Right ventricle myocardium superior (tissue), 1 donor: Measurements from ENCODE around the gene EXOC6B. TPM values are rescaled to one million over a fixed set of nuclear protein-coding genes. Genes with fewer than 3 reads are reported as not detected.

ENCODE experiments used
- ATAC-seq: fragments of 200-7000 bp; cut with Tn5 transposase; one replicate; pipeline ENCODE4 v1.9.1; 2020; ENCODE audit warnings: mild to moderate bottlenecking; ENCODE audit not compliant: poor library complexity
- DNase-seq: peaks from one replicate; pipeline ENCODE4 v3.0.0-alpha.2; 2020
- intact Hi-C: fragments of 100-400 bp; cut with DNase I; formaldehyde crosslinking; loops from one replicate; pipeline ENCODE4 v1.11.2; 2022
- total RNA-seq: library from RNA; stranded (reverse); fragmentation: NEBNext Ultra II Directional; extraction: Animal tissue kit (Norgen Biotek cat#: 25700); gene quantifications from one replicate; pipeline ENCODE4 v1.2.1, GENCODE V29; 2021
- donor health status: DM: no; HTN: yes; CAD: no; lungs with severe emphysema.

The EXOC6B gene
- total RNA-seq, 1 donor from 2014 or later: 96.9 TPM

DNA sequence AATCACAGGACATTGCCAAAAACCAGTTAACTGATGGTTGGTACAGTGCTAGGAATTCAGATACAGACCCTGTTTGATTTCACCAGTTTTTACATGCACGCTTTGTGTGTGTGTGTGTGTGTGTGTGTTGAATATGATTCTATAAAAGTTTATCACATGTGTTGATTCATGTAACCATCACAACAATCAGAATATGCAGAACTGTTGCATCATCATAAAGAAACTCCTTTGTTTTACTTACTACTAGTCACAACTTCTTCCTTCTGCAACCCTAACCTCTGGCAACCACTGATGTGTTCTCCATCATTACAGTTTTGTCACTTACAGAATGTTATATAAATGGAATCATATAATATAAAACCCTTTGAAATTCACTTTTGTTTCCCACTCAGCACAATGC is 533.4 kb downstream of the EXOC6B start:
- intact Hi-C loops: no loop called here
- ATAC-seq (no peak), DNase-seq (no peak)

GRCh38 chr2:72291059-72291458 is 534.8 kb downstream of the EXOC6B start:
- no peak for ATAC-seq
- DNase-seq: no peak
- intact Hi-C loops: no loop called here

- ATAC-seq (no peak), DNase-seq (no peak)
- intact Hi-C loops: no loop called here
Measured at GRCh38 chr2:72289736-72290135, 536.1 kb downstream of the EXOC6B start.

GRCh38 chr2:72289283-72289682 is 536.5 kb downstream of the EXOC6B start:
- no peak for ATAC-seq

GRCh38 chr2:72278046-72278445 is 547.8 kb downstream of the EXOC6B start:
- no peak for DNase-seq
- ATAC-seq: no peak
- intact Hi-C loops: loop anchor here (10.0 kb wide), 1 partner anchor 577 kb away; no protein-coding TSS in a partner anchor

More at GRCh38 chr2:72289283-72289682, 536.5 kb downstream of the EXOC6B start:
- intact Hi-C loops: no loop called here
- DNase-seq: no peak

DNA sequence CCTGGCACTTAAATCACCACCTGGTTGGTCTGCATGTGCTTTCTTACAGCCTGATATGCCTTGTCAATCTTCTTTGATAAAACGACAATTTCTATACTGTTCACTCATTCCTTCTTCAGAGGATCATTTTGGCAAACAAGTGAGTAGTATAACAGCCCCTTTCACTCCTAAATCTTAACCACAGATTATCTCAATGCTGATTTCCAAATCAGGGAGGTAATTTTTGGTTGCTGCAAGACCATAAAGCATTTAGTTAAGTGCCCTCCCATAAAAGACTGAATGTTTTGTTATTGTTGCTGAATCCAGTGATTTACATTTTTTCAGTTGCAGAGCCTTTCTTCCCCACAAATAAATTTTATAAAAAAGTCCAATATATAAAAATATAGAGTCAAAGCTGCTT is 549.0 kb downstream of the EXOC6B start:
- ATAC-seq (no peak), DNase-seq (no peak)
- intact Hi-C loops: loop anchor here (10.0 kb wide), 1 partner anchor 578 kb away; no protein-coding TSS in a partner anchor

GRCh38 chr2:72276356-72276755 is 549.5 kb downstream of the EXOC6B start:
- ATAC-seq (no peak), DNase-seq (no peak)
- intact Hi-C loops: loop anchor here (10.0 kb wide), 1 partner anchor 578 kb away; no protein-coding TSS in a partner anchor

DNA sequence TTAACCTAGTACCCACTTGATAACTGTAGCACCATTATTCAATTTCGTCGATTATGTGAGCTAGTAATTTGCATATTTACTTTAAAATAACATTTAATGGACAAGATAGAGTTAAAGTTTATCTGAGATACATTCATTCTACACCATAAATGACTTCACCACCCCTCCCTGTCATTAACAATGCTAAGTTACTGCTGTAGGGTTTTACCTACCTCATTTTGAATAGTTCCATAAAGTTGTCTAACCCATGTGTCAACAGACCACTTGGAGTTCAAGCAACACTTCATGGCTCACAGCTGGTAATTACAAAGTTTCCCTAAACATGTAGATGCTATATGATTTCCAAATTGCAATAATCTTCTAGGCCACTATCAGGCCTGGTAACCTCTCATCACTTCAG is 550.7 kb downstream of the EXOC6B start:
- no peak for ATAC-seq
- intact Hi-C loops: loop anchor here (10.0 kb wide), 1 partner anchor 580 kb away; no protein-coding TSS in a partner anchor
- no peak for DNase-seq

DNA sequence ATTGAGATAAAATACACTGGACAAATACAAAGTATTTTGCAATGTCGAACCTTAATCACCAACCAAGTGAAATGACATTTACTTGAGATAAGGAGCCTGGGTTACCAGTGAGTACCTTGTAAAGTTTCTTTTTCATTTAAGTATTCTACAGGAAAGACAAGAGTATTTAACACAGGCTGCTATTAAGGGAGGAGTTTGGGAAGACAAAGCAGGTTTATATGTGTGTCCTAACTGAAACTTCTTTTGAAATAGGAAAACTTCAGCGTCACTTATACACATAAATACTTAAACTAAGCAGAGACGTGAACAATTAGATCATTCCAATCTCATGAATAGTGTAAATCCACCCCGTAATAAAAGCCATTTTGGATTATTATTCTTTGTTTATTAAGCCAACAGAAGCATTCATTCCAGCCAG is 551.4 kb downstream of the EXOC6B start:
- ATAC-seq: no peak
- DNase-seq: no peak
- intact Hi-C loops: loop anchor here (10.0 kb wide), 1 partner anchor 580 kb away; no protein-coding TSS in a partner anchor

DNA sequence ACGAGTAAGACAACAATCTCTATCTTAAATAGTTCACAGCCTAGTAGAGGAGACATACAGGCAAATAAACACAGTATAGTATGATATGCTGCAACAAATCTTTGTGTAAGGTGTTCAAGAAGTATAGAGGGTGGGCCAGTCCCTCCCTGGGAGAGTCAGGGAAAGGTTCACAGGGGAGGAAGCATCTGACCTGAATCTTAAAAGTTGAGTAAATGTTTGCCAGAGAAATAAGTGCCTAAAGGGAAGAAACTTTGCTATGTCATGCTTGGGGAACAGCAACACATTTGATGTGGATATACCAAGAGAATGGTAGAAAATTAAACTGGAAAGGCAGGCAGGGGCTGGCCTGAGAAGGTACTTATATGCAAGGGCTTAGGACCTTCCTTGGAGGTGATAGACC is 552.4 kb downstream of the EXOC6B start:
- ATAC-seq (no peak), DNase-seq (no peak)
- intact Hi-C loops: loop anchor here (10.0 kb wide), 1 partner anchor 581 kb away; no protein-coding TSS in a partner anchor

DNA sequence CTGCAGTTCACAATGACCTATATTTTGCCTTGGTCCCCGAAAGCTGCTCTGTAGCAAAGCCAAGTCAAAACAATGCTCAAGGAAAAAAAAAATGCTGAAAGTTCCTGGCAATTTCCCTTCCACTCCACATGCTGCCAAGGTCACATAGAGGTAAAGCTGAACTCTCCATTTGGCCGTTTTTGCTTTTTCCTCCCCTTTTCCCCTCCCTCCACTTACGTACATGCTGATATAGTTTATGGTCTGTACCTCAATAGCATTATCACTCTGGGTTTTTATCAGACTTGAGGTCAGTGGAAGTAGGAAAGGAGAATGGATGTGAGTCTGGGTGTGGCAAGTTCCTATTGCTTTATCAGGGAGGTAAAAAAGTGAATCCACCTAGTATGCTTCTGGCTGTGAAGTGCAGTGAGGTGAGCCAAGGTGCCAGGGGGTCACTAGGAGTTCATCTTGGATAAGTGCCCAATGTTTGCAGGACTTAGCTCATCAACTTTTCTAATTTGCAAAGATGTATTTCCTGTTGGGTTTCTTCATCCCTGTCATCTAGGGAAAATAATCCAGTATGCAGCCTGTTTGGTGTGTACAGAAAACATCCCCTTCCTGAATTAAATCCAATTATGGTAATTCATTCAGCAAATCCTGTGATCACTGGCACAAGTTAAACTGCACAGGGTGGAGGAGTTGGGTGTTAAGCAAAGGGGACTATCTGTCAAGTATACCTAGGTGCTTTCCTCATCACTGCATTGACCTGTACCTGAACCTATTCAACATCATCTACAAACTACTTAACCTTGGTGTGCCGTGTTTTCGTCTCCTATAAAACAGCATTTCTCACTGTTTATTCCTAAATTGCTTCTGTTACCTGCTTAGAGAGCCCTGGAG is 553.8 kb downstream of the EXOC6B start:
- intact Hi-C loops: loop anchor here (10.0 kb wide), 1 partner anchor 583 kb away; no protein-coding TSS in a partner anchor

GRCh38 chr2:72271276-72271614 is 554.6 kb downstream of the EXOC6B start:
- no peak for ATAC-seq
- intact Hi-C loops: loop anchor here (10.0 kb wide), 1 partner anchor 584 kb away; no protein-coding TSS in a partner anchor

More for the DNA sequence above, 553.8 kb downstream of the EXOC6B start:
- DNase-seq (no peak), ATAC-seq (peak; percentile 37)

GRCh38 chr2:72270556-72271275 is 555.1 kb downstream of the EXOC6B start:
- intact Hi-C loops: loop anchor here (10.0 kb wide), 1 partner anchor 584 kb away; no protein-coding TSS in a partner anchor
- DNase-seq (no peak), ATAC-seq (no peak)

More at GRCh38 chr2:72271276-72271614, 554.6 kb downstream of the EXOC6B start:
- no peak for DNase-seq

- ATAC-seq (peak; percentile 60), DNase-seq (peak; percentile 38)
- intact Hi-C loops: no loop called here
Measured at GRCh38 chr2:72263776-72264060, 562.1 kb downstream of the EXOC6B start.

DNA sequence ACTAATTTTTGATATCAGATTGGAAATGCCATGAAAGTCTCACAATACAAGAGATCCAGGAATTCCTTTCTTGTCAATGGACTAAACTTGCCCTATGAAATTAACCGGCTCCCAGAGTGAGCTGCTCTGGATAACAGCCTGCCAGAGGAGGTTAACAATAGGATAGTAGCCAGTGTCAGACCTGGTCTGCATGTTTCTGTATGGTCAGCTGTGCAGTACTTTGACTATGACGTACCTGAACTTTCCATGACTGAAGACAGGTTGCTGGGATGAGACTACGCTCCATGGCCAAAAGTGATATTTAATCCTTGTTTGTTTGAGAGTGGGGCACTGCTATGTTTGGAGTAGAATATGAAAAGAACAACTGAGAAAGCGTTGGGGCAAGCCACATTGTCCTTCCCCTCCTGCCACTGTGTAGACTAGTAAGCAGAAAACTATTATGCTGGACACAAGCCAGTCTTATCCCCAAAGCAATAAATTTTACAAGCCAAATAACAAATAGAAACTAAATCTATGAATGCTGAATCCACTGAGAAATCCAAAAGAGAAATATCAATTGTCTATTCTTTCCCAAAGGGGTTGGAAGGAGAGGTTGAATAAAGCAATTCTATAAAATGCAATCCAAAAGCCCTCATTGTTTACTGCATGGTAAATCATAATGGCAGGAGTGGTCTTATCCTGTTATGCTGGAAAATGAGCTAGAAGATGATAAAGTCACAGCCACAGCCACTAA is 562.6 kb downstream of the EXOC6B start:
- intact Hi-C loops: no loop called here
- ATAC-seq: peak; percentile 71
- DNase-seq: no peak

DNA sequence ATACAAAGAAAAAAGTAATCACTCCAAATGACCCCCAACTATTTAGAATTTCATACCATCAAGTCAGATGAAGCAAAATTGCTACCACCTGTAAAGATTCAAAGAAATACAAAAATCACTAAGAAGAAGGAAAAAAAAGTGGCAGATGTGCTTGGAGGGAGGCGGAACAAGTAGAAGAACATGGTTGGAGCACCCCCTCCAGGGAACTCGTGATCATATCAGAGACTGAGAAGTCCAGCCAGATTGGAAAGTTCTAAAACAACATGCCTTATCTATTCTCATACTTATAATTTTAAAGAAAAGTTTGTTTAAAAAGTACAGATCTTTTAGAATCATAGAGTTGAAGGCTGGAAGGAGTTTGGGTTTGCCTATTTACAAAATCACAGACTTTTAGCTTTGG is 564.8 kb downstream of the EXOC6B start:
- ATAC-seq: no peak
- intact Hi-C loops: no loop called here
- no peak for DNase-seq

- intact Hi-C loops: no loop called here
- ATAC-seq (no peak), DNase-seq (no peak)
Measured at GRCh38 chr2:72255540-72255939, 570.3 kb downstream of the EXOC6B start.

DNA sequence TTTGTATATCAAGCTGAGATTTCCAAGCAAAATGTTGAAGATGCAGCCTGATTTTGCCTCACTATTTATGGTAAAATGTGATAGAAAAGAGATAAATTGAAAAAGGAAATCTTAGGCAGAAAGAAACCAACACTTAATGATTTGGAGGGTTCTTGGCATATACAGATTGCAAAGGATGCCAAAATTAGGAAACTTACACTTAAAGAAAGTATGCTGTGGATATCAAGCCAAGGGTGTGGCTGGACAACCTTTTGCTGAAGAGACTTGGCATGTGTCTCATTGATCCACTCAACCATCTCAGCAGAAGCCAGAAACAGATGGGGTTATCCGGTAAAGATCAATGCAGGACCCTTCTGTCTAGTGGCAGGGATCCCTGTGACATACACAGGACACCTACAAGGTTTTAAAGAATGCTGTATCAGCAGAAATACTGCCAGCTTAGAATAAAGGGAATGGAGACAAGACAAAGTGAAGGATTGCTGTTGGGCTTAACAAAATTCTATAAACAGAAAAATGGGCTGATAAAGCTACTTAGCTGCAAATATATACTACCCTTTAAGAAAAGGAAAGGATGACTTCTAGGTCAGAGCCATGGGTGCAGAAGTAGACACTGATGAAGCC is 570.9 kb downstream of the EXOC6B start:
- DNase-seq (no peak), ATAC-seq (no peak)
- intact Hi-C loops: no loop called here
